Subcutaneous adipose tissue (tissue), 4 donors: ENCODE measurements around the gene TRIO. TPM values are rescaled to one million over a fixed set of nuclear protein-coding genes. Genes with fewer than 3 reads are reported as not detected.

Experiments used
- total RNA-seq, 4 donors: library from RNA; depleted of rRNA; stranded (reverse); fragments of >200 nt; gene quantifications; one replicate each; pipeline ENCODE4 v1.1.0, GENCODE V29; 2016
- TF ChIP-seq, protein P1 (sequence below): fragments of 450-650 bp; IDR thresholded peaks from one replicate; pipeline ENCODE4 v1.5.1; 2016; ENCODE audit warnings: low read depth, mild to moderate bottlenecking, control low read depth, antibody characterized with exemption, moderate library complexity

The TRIO gene
- total RNA-seq, 4 donors from 2014 or later, result 193 to 238 (median 212) TPM

DNA sequence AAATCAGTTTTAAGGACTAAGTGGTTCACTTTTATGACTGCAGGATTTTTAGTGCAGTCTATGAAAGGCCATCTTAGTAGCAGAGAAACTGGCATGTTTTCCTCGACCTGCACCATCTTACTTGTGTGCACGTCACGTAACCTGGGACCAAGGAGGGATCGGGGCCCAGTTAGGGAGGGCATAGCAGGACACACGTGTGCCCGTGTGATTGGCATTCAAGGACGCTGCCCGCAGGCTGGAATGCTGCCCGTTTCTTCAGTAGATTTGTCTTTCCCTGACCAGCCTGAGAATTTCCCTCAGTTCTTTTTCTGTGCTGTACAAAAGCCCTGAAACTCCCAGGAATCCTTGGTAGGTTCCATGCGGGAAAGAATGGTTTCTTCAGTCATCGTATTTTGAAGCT, 196.3 kb downstream of the TRIO start:
- TF ChIP-seq, protein P1, sequence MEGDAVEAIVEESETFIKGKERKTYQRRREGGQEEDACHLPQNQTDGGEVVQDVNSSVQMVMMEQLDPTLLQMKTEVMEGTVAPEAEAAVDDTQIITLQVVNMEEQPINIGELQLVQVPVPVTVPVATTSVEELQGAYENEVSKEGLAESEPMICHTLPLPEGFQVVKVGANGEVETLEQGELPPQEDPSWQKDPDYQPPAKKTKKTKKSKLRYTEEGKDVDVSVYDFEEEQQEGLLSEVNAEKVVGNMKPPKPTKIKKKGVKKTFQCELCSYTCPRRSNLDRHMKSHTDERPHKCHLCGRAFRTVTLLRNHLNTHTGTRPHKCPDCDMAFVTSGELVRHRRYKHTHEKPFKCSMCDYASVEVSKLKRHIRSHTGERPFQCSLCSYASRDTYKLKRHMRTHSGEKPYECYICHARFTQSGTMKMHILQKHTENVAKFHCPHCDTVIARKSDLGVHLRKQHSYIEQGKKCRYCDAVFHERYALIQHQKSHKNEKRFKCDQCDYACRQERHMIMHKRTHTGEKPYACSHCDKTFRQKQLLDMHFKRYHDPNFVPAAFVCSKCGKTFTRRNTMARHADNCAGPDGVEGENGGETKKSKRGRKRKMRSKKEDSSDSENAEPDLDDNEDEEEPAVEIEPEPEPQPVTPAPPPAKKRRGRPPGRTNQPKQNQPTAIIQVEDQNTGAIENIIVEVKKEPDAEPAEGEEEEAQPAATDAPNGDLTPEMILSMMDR, result no peak

DNA sequence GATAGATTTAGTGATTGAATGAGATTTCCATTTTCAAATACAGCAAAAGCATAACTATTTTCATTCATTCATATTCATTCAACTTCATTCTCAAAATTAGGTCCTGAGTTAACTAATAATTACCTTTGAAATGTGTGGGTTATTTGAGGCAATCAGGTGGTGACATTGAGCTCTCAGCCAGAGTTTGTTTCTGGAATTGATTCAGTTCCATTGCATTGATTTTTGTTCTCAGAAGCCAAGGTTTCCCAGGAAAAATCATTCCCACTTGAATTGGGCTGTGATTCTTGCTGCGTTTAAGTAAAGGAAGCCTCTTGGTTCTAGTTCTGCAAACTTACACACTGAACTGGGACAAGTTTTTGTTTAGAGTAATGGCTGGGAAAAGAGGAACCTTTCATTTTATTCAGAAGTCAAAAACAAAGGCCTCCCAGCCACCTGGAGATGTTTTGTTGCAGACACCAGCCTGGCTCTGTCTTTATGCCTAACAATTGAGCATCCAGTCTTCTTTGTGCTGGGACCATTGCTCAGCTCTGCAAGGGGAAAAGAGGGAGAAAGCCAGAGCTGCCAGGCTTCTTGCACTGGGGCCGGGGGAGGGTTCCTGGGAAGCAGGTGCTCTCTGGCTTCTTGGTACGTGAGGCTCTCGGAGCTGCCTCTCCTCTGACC, 198.6 kb downstream of the TRIO start:
- TF ChIP-seq, protein P1, result no peak

DNA sequence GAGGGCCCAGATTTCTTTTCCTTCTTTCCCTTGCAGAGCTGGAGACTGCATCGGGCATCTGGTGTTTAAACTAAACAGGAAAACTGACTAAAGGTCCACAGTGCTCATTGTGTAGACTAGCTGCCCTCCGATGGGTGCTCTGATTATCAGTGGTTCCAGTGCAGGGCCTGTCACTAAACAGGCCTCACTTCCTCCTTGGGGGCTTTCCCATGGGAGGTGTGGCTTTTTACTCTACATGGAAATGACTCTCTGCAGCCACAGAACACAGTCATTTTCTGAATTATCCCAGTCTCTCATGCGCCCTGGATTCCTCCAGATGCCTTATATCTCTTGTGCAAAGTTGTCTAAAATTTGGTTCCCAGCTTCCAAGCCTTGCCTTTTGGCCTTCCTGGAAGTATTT, 199.2 kb downstream of the TRIO start:
- TF ChIP-seq, protein P1, result no peak

DNA sequence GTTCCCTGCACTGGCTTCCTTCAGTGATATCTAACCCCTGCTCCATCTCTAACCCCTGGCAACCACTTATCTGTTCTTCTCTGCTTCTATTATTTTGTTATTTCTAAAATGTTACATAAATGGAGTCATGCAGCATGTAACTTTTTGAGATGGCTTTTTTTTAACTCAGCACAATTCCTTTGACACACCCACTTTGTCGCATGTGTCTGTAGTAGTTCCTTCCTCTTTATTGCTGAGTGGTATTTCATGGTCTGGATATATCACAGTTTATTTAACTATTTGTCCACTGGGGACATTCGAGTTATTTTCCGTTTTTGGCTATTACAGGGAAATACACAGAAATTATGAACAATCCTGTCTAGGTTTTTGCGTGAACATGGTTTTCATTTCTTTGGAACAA, 200.2 kb downstream of the TRIO start:
- TF ChIP-seq, protein P1, result no peak

DNA sequence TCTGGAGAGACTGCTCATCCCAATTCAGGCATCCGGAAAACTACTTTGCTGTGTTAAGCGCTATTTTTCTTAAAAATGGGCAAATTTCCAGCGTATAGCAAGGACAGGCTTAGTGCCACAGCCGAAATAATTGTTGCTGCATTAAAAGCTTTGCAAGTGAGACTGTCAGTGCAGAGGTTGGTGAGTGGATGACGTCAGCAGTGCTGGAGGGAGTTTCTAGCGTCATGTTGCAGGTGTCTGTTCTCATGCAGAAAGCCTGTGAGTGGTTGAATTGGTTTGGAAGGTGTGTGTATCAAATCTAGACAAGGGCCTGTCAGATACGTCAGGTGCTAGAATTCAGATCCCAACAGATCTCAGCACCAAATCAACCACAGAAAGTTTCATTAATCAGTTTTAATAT, 204.4 kb downstream of the TRIO start:
- TF ChIP-seq, protein P1, result no peak

DNA sequence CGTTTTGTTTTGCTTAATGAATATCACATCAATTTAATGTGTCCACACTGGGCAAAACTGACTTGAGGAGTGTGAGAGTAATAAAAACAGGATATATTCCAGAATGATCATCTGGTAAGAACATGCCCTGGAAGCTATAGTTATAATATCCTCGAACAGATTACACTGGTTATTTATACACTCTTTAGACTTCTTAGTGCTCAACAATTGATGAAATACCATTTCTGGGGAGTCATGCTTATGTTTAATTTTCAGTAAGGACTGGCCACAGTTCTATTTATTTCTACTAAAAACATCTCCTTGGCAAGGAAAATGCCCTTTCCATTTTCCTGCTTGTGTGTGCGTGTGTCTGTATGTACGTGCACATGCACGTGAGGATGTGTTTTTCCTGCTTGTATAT, 205.0 kb downstream of the TRIO start:
- TF ChIP-seq, protein P1, result no peak

DNA sequence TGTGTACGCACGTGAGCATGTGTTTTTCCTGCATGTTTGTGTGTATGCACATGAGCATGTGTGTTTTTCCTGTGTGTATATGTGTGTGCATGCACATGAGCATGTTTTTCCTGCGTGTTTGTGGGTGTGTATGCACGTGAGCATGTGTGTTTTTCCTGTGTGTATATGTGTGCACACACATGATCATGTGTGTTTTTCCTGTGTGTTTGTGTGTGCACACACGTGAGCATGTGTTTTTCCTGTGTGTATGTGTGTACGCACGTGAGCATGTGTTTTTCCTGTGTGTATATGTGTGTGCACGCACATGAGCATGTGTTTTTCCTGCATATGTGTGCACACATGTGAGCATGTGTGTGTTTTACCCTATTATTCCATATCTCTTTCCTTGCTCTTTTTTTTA, 205.9 kb downstream of the TRIO start:
- TF ChIP-seq, protein P1, result no peak
